ENCODE data around the gene KCNH4. TPM values are rescaled to one million over a fixed set of nuclear protein-coding genes. Genes with fewer than 3 reads are reported as not detected.

KCNH4 gene
- total RNA-seq, 1 experiment from 2014 or later = 0.24 TPM

GRCh38 chr17:42180922-42181850, at the start of gene KCNH4 (continued):
- TF ChIP-seq, protein P1, sequence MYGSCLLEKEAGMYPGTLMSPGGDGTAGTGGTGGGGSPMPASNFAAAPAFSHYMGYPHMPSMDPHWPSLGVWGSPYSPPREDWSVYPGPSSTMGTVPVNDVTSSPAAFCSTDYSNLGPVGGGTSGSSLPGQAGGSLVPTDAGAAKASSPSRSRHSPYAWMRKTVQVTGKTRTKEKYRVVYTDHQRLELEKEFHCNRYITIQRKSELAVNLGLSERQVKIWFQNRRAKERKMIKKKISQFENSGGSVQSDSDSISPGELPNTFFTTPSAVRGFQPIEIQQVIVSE (CRISPR knock-in tag; IDR thresholded peaks at IDR 0.05; ENCODE audit: borderline replicate concordance) = no peak
- TF ChIP-seq EMX1 (CRISPR knock-in tag; IDR thresholded peaks at IDR 0.05) = no peak
- TF ChIP-seq RORB (CRISPR knock-in tag; IDR thresholded peaks at IDR 0.05) = no peak
- TF ChIP-seq CREM (CRISPR knock-in tag; IDR thresholded peaks at IDR 0.05) = no peak

GRCh38 chr17:42230225-42230624, 49.3 kb upstream of the KCNH4 start:
- ChIA-PET POLR2A (no interaction called here), CTCF (no interaction called here)
- Mint-ChIP-seq H3K4me1 (no peaks in the 10 kb centered on the region), H3K27me3 (ENCODE audit: low read depth) (no peaks in the 10 kb centered on the region), H3K36me3 (0 out of 2 replicates have a peak, but pooled peaks cover 3% of the 10 kb centered on the region), H3K4me3 (no peak overlapping the region), H3K27ac (no peak overlapping the region), H3K9me3 (no peaks in the 10 kb centered on the region)
- TF ChIP-seq, protein P2, sequence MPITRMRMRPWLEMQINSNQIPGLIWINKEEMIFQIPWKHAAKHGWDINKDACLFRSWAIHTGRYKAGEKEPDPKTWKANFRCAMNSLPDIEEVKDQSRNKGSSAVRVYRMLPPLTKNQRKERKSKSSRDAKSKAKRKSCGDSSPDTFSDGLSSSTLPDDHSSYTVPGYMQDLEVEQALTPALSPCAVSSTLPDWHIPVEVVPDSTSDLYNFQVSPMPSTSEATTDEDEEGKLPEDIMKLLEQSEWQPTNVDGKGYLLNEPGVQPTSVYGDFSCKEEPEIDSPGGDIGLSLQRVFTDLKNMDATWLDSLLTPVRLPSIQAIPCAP (CRISPR knock-in tag; IDR thresholded peaks at IDR 0.05) = no peak
- TF ChIP-seq FOXJ3 (CRISPR knock-in tag; IDR thresholded peaks at IDR 0.05; ENCODE audit: borderline replicate concordance) = no peak
- no peak for TF ChIP-seq TCF7 (CRISPR knock-in tag; IDR thresholded peaks at IDR 0.05; ENCODE audit: low read depth)
- TF ChIP-seq, protein P3, sequence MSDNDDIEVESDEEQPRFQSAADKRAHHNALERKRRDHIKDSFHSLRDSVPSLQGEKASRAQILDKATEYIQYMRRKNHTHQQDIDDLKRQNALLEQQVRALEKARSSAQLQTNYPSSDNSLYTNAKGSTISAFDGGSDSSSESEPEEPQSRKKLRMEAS (CRISPR knock-in tag; IDR thresholded peaks at IDR 0.05) = no peak
- TF ChIP-seq ZNF396 (CRISPR knock-in tag; IDR thresholded peaks at IDR 0.05; ENCODE audit: borderline replicate concordance) = no peak
- TF ChIP-seq OVOL2 (CRISPR knock-in tag; IDR thresholded peaks at IDR 0.05; ENCODE audit: borderline replicate concordance) = no peak
- TF ChIP-seq NR2C2 (CRISPR knock-in tag; IDR thresholded peaks at IDR 0.05) = no peak
- TF ChIP-seq ZNF532 (CRISPR knock-in tag; IDR thresholded peaks at IDR 0.05; ENCODE audit: borderline replicate concordance) = no peak
- TF ChIP-seq ZBTB21 (CRISPR knock-in tag; IDR thresholded peaks at IDR 0.05; ENCODE audit: borderline replicate concordance) = no peak
- no peak for ATAC-seq
- DNase-seq (ENCODE audit: low spot score) = no peak

DNA sequence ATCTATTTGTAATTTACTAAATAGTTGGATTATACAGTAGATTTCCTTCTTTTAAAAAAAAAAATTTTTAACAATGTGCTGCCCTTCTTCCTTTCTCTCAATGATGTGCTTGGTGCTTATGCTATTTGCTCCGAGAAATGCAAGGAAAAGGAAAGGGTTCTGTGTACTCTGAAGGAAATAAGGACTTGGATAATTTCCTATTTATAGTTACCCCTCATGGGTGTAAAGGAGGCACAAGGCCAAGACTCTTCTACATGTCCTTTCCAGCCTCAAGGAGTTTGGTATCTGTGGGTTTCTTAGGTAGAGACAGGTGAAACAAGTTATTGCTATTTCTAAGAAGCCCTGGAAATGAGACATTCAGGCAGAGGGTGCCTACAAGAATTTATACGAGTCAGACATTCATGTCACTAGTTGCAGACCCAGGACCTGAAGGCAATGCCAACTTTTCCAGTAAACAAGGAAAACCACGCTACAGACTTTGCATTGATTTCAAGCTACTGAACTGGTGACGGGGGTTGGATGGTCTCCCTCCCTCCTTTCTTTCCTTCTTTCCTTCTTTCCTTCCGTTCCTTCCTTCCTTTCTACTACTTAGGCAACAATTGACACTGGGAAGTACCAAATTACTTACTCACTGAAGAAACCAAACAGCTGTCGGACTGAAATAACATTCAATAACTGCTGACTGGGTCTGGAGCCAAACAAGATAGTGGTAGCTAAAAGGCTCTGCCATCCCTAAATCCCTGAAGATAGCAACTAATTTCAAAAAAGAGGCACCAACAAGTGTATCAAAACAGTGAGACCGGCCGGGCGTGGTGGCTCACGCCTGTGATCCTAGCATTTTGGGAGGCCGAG, 47.1 kb upstream of the KCNH4 start:
- Mint-ChIP-seq H3K9me3 (no peaks in the 10 kb centered on the region), H3K27me3 (ENCODE audit: low read depth) (no peaks in the 10 kb centered on the region), H3K4me3 (no peak overlapping the region), H3K4me1 (no peaks in the 10 kb centered on the region), H3K36me3 (peaks cover 12% of the 10 kb centered on the region; the same call in 1 of the 2 replicates), H3K27ac (peak overlapping the region; percentile 28; the same call in 1 of the 2 replicates)
- POLR2A ChIA-PET = no interaction called here
- no peak for DNase-seq (ENCODE audit: low spot score)
- no peak for ATAC-seq
- CTCF ChIA-PET = no interaction called here
- TF ChIP-seq, protein P4, sequence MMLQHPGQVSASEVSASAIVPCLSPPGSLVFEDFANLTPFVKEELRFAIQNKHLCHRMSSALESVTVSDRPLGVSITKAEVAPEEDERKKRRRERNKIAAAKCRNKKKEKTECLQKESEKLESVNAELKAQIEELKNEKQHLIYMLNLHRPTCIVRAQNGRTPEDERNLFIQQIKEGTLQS (CRISPR knock-in tag; conservative IDR thresholded peaks at IDR 0.05) = no peak
- TF ChIP-seq ATF1 (CRISPR knock-in tag; IDR thresholded peaks at IDR 0.05) = no peak
- TF ChIP-seq JUN (CRISPR knock-in tag; IDR thresholded peaks at IDR 0.05) = no peak
- TF ChIP-seq, protein P1 (CRISPR knock-in tag; IDR thresholded peaks at IDR 0.05; ENCODE audit: borderline replicate concordance) = no peak
- TF ChIP-seq CREM (CRISPR knock-in tag; IDR thresholded peaks at IDR 0.05) = no peak
- TF ChIP-seq ZNF317 (CRISPR knock-in tag; IDR thresholded peaks at IDR 0.05; ENCODE audit: borderline replicate concordance, low read depth) = no peak
- TF ChIP-seq NFYB (CRISPR knock-in tag; conservative IDR thresholded peaks at IDR 0.05; ENCODE audit: low read depth) = no peak
- TF ChIP-seq, protein P5, sequence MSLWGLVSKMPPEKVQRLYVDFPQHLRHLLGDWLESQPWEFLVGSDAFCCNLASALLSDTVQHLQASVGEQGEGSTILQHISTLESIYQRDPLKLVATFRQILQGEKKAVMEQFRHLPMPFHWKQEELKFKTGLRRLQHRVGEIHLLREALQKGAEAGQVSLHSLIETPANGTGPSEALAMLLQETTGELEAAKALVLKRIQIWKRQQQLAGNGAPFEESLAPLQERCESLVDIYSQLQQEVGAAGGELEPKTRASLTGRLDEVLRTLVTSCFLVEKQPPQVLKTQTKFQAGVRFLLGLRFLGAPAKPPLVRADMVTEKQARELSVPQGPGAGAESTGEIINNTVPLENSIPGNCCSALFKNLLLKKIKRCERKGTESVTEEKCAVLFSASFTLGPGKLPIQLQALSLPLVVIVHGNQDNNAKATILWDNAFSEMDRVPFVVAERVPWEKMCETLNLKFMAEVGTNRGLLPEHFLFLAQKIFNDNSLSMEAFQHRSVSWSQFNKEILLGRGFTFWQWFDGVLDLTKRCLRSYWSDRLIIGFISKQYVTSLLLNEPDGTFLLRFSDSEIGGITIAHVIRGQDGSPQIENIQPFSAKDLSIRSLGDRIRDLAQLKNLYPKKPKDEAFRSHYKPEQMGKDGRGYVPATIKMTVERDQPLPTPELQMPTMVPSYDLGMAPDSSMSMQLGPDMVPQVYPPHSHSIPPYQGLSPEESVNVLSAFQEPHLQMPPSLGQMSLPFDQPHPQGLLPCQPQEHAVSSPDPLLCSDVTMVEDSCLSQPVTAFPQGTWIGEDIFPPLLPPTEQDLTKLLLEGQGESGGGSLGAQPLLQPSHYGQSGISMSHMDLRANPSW (CRISPR knock-in tag; conservative IDR thresholded peaks at IDR 0.05; ENCODE audit: low read depth) = no peak
- TF ChIP-seq CREB1 (CRISPR knock-in tag; IDR thresholded peaks at IDR 0.05) = no peak

Measured in WTC11 (cell line).